Tibial nerve (tissue), 3 donors: Measurements from ENCODE around the gene SETD3.

Experiments used
- POLR2A ChIP-seq, 2 donors: fragments of 450-650 bp; IDR thresholded peaks; one replicate each; pipeline ENCODE4 v1.6.1; 2017; ENCODE audit warnings: antibody characterized with exemption in 2 of 2, mild to moderate bottlenecking in 2 of 2, moderate library complexity in 2 of 2
- TF ChIP-seq, protein P1 (sequence below), 5 experiments: fragments of 200-600 bp in 3 of 5; fragments of 450-650 bp in 2 of 5; sonication (generic) in 3 of 5; IDR thresholded peaks; one replicate each; pipeline ENCODE4 v1.5.1; 2016 to 2019; ENCODE audit warnings: antibody characterized with exemption in 5 of 5, mild to moderate bottlenecking in 3 of 5, moderate library complexity in 2 of 5

DNA sequence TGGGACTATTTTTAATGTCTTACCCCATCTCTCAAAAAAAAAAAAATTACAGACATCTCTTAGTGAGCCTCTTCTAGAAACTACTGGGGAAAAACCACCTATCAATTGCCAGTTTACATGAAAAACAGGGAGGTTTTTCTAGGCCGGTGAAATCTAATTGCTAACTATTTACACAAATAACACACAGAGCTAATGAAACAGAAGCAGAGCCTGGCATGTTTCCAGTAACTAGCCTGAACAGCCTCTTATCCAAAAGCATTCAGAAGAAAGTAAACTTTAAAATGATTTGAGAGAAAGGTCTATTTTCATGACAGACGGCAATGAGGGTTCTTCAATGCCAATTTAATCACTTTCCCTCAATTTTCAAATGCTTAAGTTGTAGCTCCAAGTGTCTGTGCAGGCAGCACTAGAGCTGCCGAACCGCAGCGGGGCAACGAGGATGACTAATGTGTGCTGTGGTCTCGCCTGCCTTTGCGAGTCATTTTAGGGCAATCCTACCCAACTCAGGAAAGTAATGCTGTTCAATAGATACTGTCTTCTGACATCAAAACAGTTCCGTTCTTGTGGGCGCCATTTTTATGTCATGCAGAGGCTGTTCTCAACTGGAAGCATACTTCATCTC, 84.6 kb downstream of the SETD3 start:
- TF ChIP-seq, protein P1, sequence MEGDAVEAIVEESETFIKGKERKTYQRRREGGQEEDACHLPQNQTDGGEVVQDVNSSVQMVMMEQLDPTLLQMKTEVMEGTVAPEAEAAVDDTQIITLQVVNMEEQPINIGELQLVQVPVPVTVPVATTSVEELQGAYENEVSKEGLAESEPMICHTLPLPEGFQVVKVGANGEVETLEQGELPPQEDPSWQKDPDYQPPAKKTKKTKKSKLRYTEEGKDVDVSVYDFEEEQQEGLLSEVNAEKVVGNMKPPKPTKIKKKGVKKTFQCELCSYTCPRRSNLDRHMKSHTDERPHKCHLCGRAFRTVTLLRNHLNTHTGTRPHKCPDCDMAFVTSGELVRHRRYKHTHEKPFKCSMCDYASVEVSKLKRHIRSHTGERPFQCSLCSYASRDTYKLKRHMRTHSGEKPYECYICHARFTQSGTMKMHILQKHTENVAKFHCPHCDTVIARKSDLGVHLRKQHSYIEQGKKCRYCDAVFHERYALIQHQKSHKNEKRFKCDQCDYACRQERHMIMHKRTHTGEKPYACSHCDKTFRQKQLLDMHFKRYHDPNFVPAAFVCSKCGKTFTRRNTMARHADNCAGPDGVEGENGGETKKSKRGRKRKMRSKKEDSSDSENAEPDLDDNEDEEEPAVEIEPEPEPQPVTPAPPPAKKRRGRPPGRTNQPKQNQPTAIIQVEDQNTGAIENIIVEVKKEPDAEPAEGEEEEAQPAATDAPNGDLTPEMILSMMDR (IDR thresholded peaks at IDR 0.05) = no peak
- no peak for TF ChIP-seq POLR2A (IDR thresholded peaks at IDR 0.05)
